Measurements from ENCODE around the gene DCT.

The DCT gene

GRCh38 chr13:94454334-94454733 is 25.1 kb downstream of the DCT start:
- no peak for DNase-seq (ENCODE audit: low read depth)

- DNase-seq (ENCODE audit: low read depth): no peak
Observed at GRCh38 chr13:94444826-94445225, 34.7 kb downstream of the DCT start.

- DNase-seq (ENCODE audit: low read depth): no peak
Observed at GRCh38 chr13:94435604-94436226, 43.8 kb downstream of the DCT start.

GRCh38 chr13:94433055-94433961 is 46.2 kb downstream of the DCT start:
- DNase-seq (ENCODE audit: low read depth): no peak

- no peak for DNase-seq (ENCODE audit: low read depth)
Observed at GRCh38 chr13:94431987-94432386, 47.5 kb downstream of the DCT start.

- no peak for DNase-seq (ENCODE audit: low read depth)
Observed at GRCh38 chr13:94431574-94431973, 47.9 kb downstream of the DCT start.

- DNase-seq (ENCODE audit: low read depth): no peak
Observed at GRCh38 chr13:94427313-94427953, 52.0 kb downstream of the DCT start.

GRCh38 chr13:94419925-94420305 is 59.6 kb downstream of the DCT start:
- DNase-seq (ENCODE audit: low read depth): no peak

- peak; percentile 6 for DNase-seq (ENCODE audit: low read depth)
Observed at GRCh38 chr13:94419304-94419924, 60.1 kb downstream of the DCT start.

GRCh38 chr13:94417294-94417693 is 62.2 kb downstream of the DCT start:
- DNase-seq (ENCODE audit: low read depth): no peak

GRCh38 chr13:94416454-94417080 is 62.9 kb downstream of the DCT start:
- no peak for DNase-seq (ENCODE audit: low read depth)

- no peak for DNase-seq (ENCODE audit: low read depth)
Observed at GRCh38 chr13:94415500-94416237, 63.8 kb downstream of the DCT start.

- no peak for DNase-seq (ENCODE audit: low read depth)
Observed at GRCh38 chr13:94414708-94415107, 64.8 kb downstream of the DCT start.

GRCh38 chr13:94414141-94414540 is 65.3 kb downstream of the DCT start:
- no peak for DNase-seq (ENCODE audit: low read depth)

GRCh38 chr13:94413598-94413944 is 65.9 kb downstream of the DCT start:
- no peak for DNase-seq (ENCODE audit: low read depth)

GRCh38 chr13:94412870-94413597 is 66.4 kb downstream of the DCT start:
- DNase-seq (ENCODE audit: low read depth): no peak

- DNase-seq (ENCODE audit: low read depth): no peak
Observed at GRCh38 chr13:94411747-94412146, 67.7 kb downstream of the DCT start.

- no peak for DNase-seq (ENCODE audit: low read depth)
Observed at GRCh38 chr13:94408314-94409036, 71.0 kb downstream of the DCT start.

- no peak for DNase-seq (ENCODE audit: low read depth)
Observed at GRCh38 chr13:94400874-94401273, 78.6 kb downstream of the DCT start.

- no peak for DNase-seq (ENCODE audit: low read depth)
Observed at GRCh38 chr13:94399812-94400211, 79.7 kb downstream of the DCT start.

Measured in stimulated activated CD8-positive, alpha-beta memory T cell treated with anti-CD3 and anti-CD28 coated beads, Interleukin-4, amount 100 ng/mL, for 24 hours (primary cell).